ENCODE results near the gene AFTPH.

The AFTPH gene

GRCh38 chr2:64641599-64641998 lies 117.5 kb downstream of the AFTPH start:
- Histone ChIP-seq H3K27me3 (ENCODE audit: insufficient read depth, low read length) (peaks cover 31% of the 10 kb centered on the region), H3K9me3 (ENCODE audit: insufficient read depth, low read depth, low read length) (no peaks in the 10 kb centered on the region), H3K27ac (ENCODE audit: low read length) (no peak overlapping the region), H3K4me1 (ENCODE audit: insufficient read depth, low read length) (peaks cover 47% of the 10 kb centered on the region), H3K4me3 (ENCODE audit: low read length) (no peak overlapping the region), H3K9ac (ENCODE audit: low read depth, low read length) (no peak overlapping the region), H3K36me3 (ENCODE audit: insufficient read depth, low read depth, low read length) (no peaks in the 10 kb centered on the region)

Measured in iPS-20b (cell line).